Peyer's patch (tissue), 4 donors: Measurements from ENCODE around the gene APLP1. TPM values are rescaled to one million over a fixed set of nuclear protein-coding genes. Genes with fewer than 3 reads are reported as not detected.
A peak's percentile ranks its signal among the peaks of the same experiment; 100 is the strongest.
"Not testable (repeated sequence)": the region's sequence is repeated elsewhere in the genome, so short reads cannot be mapped to it uniquely, and the experiment has no call there.

Experiments used
- DNase-seq, 3 donors: peaks; one replicate each; pipeline ENCODE4 v3.0.0-alpha.2; 2017 to 2019
- H3K27ac ChIP-seq, 4 donors: fragments of 200-600 bp; sonication (generic); one replicate each; pipeline ENCODE4 v1.5.1; 2016 to 2019
- H3K27me3 ChIP-seq, 2 donors: fragments of 200-600 bp; sonication (generic); one replicate each; pipeline ENCODE4 v1.5.1; 2019
- H3K36me3 ChIP-seq, 3 donors: fragments of 200-600 bp; sonication (generic); one replicate each; pipeline ENCODE4 v1.5.1; 2016 to 2019
- H3K4me1 ChIP-seq, 4 donors: fragments of 200-600 bp; sonication (generic); one replicate each; pipeline ENCODE4 v1.5.1; 2016 to 2019
- H3K4me3 ChIP-seq, 4 donors: fragments of 200-600 bp; sonication (generic); 1 replicate in 3 of 4; 2 replicates in 1 of 4; pipeline ENCODE4 v1.5.1; 2016 to 2019; ENCODE audit warnings: mild to moderate bottlenecking in 1 of 4
- H3K9me3 ChIP-seq, 4 donors: fragments of 200-600 bp; sonication (generic); one replicate each; pipeline ENCODE4 v1.5.1; 2016 to 2019; ENCODE audit warnings: mild to moderate bottlenecking in 1 of 4
- CTCF ChIP-seq, 6 experiments: fragments of 450-650 bp in 4 of 6; fragments of 200-600 bp in 2 of 6; sonication (generic) in 1 of 6; IDR thresholded peaks; one replicate each; pipeline ENCODE4 v1.5.1; 2017 to 2019; ENCODE audit warnings: antibody characterized with exemption in 6 of 6, mild to moderate bottlenecking in 3 of 6, moderate library complexity in 1 of 6
- POLR2A ChIP-seq, 2 donors: fragments of 450-650 bp; IDR thresholded peaks; one replicate each; pipeline ENCODE4 v1.5.1; 2017; ENCODE audit warnings: antibody characterized with exemption in 2 of 2, mild to moderate bottlenecking in 2 of 2, moderate library complexity in 2 of 2
- total RNA-seq, 4 donors: library from RNA; depleted of rRNA; stranded (reverse); fragments of >200 nt; gene quantifications; one replicate each; pipeline ENCODE4 v1.1.0, GENCODE V29; 2016

The APLP1 gene
- total RNA-seq, 4 donors from 2014 or later: 0.53 to 8.3 (median 1.7) TPM

- Histone ChIP-seq H3K27ac (peak overlapping the region; percentile 46 to 75 (median 60)), H3K4me1 (peaks cover 0 to 29% (median 8%) of the 10 kb centered on the region in 4 donors), H3K9me3 (no peaks in the 10 kb centered on the region), H3K27me3 (no peaks in the 10 kb centered on the region), H3K4me3 (peak overlapping the region in 2 of 4 donors; percentile 11 to 39), H3K36me3 (no peaks in the 10 kb centered on the region)
- no peak for DNase-seq
- TF ChIP-seq CTCF (IDR thresholded peaks at IDR 0.05): no peak
- TF ChIP-seq POLR2A (IDR thresholded peaks at IDR 0.05): no peak
Measured at GRCh38 chr19:35907377-35907745, 39.0 kb downstream of the APLP1 start.

- no peaks in the 10 kb centered on the region for H3K27me3 ChIP-seq
- no peak for TF ChIP-seq POLR2A (IDR thresholded peaks at IDR 0.05)
- no peak for TF ChIP-seq CTCF (IDR thresholded peaks at IDR 0.05)
- peaks cover 0 to 23% (median 5%) of the 10 kb centered on the region in 4 donors for H3K4me1 ChIP-seq
- peak within 1 kb of the TSS in 2 of 4 donors; percentile 34 to 39 for H3K4me3 ChIP-seq
- no peak for DNase-seq
- H3K9me3 ChIP-seq: no peaks in the 10 kb centered on the region
- H3K27ac ChIP-seq: peak within 1 kb of the TSS; percentile 46 to 75 (median 60)
- H3K36me3 ChIP-seq: no peaks in the 10 kb centered on the region
Measured at GRCh38 chr19:35908010-35908441, 39.7 kb downstream of the APLP1 start, which contains the start of gene TYROBP. Gene TYROBP, minus strand, starts transcription at chr19:35908295. Its CDS starts 67 bp downstream, at chr19:35908228.

GRCh38 chr19:35908973-35909683 is 40.8 kb downstream of the APLP1 start:
- no peaks in the 10 kb centered on the region for H3K9me3 ChIP-seq
- peak in 2 of 3 donors; percentile 88 to 91 for DNase-seq
- TF ChIP-seq CTCF (IDR thresholded peaks at IDR 0.05): no peak
- no peak for TF ChIP-seq POLR2A (IDR thresholded peaks at IDR 0.05)
- no peaks in the 10 kb centered on the region for H3K36me3 ChIP-seq
- no peak overlapping the region for H3K4me3 ChIP-seq
- H3K27me3 ChIP-seq: no peaks in the 10 kb centered on the region
- peaks cover 0 to 13% (median 4%) of the 10 kb centered on the region in 4 donors for H3K4me1 ChIP-seq
- peak overlapping the region; percentile 46 to 75 (median 60) for H3K27ac ChIP-seq

GRCh38 chr19:35909684-35910035 is 41.3 kb downstream of the APLP1 start:
- H3K9me3 ChIP-seq: no peaks in the 10 kb centered on the region
- H3K4me1 ChIP-seq: peaks cover 0 to 13% (median 4%) of the 10 kb centered on the region in 4 donors
- H3K36me3 ChIP-seq: no peaks in the 10 kb centered on the region
- H3K27me3 ChIP-seq: no peaks in the 10 kb centered on the region
- peak overlapping the region; percentile 53 to 75 (median 67) for H3K27ac ChIP-seq
- no peak overlapping the region for H3K4me3 ChIP-seq
- DNase-seq: no peak
- TF ChIP-seq POLR2A (IDR thresholded peaks at IDR 0.05) (no peak), CTCF (IDR thresholded peaks at IDR 0.05) (no peak)

- H3K4me1 ChIP-seq: peaks cover 0 to 13% (median 4%) of the 10 kb centered on the region in 4 donors
- not testable (repeated sequence) for H3K36me3 ChIP-seq, H3K27me3 ChIP-seq, H3K9me3 ChIP-seq, DNase-seq, H3K4me3 ChIP-seq
- peak overlapping the region in 1 of 4 donors; percentile 75 for H3K27ac ChIP-seq
Measured at GRCh38 chr19:35910355-35910754, 42.0 kb downstream of the APLP1 start.

GRCh38 chr19:35911173-35911572 is 42.8 kb downstream of the APLP1 start:
- no peaks in the 10 kb centered on the region for H3K9me3 ChIP-seq
- H3K27me3 ChIP-seq: no peaks in the 10 kb centered on the region
- H3K4me3 ChIP-seq: no peak overlapping the region
- H3K36me3 ChIP-seq: no peaks in the 10 kb centered on the region
- no peak for DNase-seq
- no peak overlapping the region for H3K27ac ChIP-seq
- TF ChIP-seq POLR2A (IDR thresholded peaks at IDR 0.05): no peak
- TF ChIP-seq CTCF (IDR thresholded peaks at IDR 0.05): no peak
- peaks cover 0 to 13% (median 3%) of the 10 kb centered on the region in 4 donors for H3K4me1 ChIP-seq
